ENCODE measurements around the gene ADAMTS8.
A peak's percentile ranks its signal among the peaks of the same experiment; 100 is the strongest.

ADAMTS8 gene

DNA sequence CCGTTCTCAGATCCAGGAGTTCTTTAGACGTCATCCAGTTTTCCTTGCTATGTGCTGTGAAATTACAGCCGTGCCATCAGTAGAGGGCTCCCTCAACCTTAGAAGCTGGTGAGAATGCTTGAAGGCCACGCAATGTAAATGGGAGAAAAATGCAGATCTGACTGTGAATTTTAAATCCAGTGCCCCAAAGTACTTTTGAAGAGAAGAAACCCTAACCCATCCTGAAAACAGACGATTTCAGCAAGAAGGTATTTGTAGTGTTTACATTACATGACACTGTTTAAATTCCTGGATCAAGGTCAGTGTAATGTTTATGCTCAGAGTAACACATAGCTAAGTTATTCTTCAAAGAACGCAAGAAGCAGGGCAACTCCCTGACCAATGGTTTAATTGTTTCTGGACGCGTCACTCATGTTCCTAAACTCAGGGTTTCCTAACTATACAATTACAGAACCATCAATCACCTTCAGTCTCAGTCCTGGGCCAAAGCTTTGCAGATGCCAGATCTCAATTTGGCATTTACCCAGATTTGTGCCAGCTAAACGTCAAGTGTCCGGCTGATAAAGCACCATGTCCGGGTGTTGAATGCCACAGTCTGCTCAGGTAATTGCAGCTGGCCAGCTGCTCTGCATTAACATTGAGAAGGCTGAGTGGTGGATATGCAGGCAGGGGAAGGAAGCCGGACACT lies 38.2 kb downstream of the ADAMTS8 start:
- TF ChIP-seq, protein P1, sequence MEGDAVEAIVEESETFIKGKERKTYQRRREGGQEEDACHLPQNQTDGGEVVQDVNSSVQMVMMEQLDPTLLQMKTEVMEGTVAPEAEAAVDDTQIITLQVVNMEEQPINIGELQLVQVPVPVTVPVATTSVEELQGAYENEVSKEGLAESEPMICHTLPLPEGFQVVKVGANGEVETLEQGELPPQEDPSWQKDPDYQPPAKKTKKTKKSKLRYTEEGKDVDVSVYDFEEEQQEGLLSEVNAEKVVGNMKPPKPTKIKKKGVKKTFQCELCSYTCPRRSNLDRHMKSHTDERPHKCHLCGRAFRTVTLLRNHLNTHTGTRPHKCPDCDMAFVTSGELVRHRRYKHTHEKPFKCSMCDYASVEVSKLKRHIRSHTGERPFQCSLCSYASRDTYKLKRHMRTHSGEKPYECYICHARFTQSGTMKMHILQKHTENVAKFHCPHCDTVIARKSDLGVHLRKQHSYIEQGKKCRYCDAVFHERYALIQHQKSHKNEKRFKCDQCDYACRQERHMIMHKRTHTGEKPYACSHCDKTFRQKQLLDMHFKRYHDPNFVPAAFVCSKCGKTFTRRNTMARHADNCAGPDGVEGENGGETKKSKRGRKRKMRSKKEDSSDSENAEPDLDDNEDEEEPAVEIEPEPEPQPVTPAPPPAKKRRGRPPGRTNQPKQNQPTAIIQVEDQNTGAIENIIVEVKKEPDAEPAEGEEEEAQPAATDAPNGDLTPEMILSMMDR (IDR thresholded peaks at IDR 0.05): peak; percentile 54

DNA sequence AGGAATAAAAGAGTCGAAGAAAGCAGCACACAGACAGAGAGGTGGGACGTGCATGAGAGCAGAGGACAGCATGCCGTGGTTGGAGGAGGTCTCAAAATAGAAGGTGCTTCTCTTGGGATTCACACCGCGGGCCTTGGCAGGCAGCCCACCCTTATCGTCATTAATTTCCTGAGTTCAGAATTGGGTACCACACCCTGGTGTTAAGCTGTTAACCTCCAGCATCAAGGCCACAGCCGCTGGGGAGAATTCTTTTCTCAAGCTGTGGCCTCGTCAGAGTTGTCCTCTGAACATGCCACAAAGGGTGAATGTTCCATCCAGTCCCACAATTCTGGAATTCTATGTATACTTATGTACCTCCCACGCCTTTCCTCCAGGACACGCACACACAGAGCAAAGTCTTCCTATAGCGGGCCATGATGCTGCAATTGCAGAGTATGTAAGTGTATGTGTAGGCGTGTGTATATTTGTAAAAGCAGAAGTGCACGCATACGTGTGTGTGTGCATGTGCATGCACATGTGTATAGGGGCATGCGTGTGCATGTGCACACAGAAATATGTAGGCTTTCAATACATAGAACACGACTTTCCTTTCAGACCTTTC lies 39.0 kb downstream of the ADAMTS8 start:
- TF ChIP-seq, protein P1 (IDR thresholded peaks at IDR 0.05): no peak

DNA sequence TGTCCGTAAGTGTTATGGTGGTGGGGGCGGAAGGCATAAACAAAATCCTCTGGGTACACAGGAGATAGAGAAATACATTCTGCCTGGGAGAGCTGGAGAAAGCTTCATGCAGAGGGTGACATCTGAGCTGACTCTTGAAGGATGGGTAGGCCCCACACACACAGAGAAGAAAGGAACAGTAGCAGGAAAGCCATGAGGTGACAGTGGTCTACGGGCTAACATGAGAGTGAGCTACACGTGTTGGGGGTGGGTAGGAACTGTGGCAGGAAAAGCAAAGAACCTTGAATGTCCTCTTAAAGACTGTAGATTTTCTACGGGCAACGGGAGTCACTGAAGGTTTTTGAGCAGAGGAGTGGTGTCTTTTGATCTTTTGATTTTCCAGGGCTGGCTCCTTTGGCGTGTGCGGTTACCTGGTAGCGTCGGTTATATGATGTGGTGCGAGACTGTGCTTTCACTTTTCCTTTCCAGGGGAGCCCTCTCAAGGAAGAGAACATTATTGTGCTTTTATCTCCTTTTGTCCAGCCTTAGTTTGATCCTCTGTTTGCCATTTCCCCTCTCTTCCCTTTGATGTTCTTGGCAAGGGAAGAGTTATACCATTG lies 39.7 kb downstream of the ADAMTS8 start:
- TF ChIP-seq, protein P1 (IDR thresholded peaks at IDR 0.05): no peak

DNA sequence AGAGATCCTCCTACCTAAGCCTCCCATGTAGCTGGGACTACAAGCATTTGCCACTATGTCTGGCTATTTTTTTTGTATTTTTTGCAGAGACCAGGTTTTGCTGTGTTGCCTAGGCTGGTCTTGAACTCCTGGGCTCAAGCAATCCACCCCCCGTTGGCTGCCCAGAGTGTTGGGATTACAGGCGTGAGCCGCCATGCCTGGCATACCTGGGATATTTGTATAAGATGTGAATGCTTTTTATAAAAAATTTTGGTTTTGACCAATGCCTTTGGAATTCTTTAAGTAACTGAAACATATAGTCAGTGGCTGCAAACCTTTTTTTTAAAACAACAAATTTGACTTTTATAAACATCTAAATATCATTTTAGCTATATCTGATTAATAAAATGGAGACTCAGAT lies 42.4 kb downstream of the ADAMTS8 start:
- TF ChIP-seq, protein P1 (IDR thresholded peaks at IDR 0.05): no peak

DNA sequence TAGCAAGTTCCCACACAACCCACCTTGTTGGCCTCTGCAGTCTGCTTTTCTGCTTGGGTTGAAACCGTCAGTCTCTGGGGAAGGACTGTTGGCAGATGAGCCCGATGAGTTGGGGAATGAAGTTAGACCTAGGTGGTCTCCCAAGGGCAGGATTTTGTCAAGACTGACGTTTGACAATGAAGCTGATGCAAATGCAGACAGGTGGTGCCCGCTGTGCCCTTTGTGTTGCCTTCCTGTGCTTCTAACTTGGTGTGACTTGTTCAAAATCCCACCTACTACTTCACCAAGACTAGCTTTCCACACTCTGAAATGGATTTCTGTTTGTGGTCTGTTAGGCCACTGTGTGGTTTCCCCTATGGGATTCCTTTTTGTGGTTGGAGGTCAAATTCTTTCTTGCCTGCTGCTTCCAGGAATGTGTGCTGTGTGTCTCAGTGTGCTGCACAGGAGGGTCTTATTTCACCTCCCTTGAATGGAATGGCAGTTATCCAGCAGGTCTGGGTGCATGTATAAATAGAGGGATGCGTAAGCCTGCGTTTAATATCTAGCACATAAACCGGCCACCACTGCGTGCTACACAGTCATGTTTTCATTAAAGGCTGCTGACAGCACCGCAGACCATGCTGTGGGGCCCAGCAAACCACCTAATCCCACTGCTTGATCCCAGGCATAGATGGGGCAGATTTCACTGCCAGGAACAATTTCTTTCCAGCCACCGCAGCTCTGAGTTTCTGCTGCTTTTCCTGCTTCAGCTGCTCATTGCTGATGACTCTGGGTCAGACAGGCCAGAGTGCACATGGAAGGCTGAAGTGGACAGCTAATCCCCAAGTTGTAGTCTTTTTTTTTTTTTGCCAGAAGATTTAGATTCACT lies 44.8 kb downstream of the ADAMTS8 start:
- TF ChIP-seq, protein P1 (IDR thresholded peaks at IDR 0.05): no peak

DNA sequence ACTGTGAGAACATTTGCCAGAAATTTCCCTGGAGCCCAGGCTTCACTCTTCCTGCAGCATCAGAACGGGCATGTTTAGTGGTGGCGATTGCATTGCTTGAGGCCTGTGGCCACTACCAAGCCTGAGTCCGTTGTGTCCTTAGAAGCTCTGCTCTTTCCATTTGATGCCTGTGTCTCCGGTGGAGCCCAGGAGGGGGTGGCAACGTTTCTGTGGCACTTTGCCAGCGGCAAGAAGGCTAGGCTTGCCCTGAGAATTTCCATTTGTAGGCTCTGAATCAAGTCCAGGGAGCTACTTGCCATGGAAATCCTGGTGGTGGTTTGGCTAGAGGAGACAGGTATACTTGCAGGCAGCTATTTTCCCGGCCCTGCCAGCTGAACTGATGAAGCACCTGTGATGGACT lies 47.1 kb downstream of the ADAMTS8 start:
- TF ChIP-seq, protein P1 (IDR thresholded peaks at IDR 0.05): no peak

DNA sequence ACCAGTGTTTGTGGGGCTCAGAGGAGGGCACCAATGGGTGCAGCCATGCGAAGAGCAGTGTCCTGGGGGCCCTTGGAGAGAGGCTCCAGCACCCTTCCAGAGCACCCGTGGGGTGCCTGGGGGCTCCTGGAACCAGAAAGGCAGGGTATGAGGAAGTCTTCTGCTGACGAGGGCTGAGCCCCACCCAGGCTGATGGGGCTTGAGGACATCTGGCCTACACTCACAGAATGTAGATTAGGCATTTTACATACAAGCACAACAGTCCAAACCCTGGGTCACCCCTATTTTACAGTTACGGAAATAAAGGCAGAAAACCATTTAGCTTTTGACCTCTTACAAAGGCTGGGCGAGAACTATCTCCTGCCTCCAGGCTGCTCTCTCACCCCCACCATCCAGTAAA lies 47.6 kb downstream of the ADAMTS8 start:
- TF ChIP-seq, protein P1 (IDR thresholded peaks at IDR 0.05): no peak

Data from LNCAP (cell line).